C4-2B (cell line): ENCODE data around the gene STK38.
A peak's percentile ranks its signal among the peaks of the same experiment; 100 is the strongest.

Experiments used
- H3K27ac ChIP-seq: fragments of 450-650 bp; 2 replicates; pipeline ENCODE4 v1.5.1; 2017
- CTCF ChIP-seq: fragments of 450-650 bp; conservative IDR thresholded peaks from 2 replicates; pipeline ENCODE4 v1.5.1; 2017; ENCODE audit warnings: mild to moderate bottlenecking
- ZFX ChIP-seq: fragments of 450-650 bp; IDR thresholded peaks from 2 replicates; pipeline ENCODE4 v1.6.1; 2017

Gene STK38

DNA sequence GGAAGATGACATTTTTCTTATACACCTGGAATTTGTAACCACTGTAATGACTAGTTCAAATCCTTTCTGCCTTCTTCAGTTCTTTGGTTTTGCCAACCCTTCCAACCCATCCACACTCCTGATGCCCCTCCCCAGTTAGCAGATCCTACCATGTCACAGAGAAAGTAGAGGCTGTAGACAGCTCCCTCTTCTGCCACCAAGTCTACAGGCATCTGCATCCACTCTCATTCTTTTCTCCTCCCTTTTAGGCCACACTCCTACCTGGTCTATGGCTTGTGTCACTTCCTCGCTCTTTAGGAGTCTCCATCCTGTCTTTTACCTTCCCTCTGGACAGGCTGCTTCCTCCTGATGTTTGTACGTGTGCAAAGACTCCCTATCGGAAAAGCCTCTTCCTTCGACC, 13.5 kb upstream of the STK38 start:
- no peak for TF ChIP-seq ZFX
- no peak for TF ChIP-seq CTCF
- no peak overlapping the region for H3K27ac ChIP-seq

DNA sequence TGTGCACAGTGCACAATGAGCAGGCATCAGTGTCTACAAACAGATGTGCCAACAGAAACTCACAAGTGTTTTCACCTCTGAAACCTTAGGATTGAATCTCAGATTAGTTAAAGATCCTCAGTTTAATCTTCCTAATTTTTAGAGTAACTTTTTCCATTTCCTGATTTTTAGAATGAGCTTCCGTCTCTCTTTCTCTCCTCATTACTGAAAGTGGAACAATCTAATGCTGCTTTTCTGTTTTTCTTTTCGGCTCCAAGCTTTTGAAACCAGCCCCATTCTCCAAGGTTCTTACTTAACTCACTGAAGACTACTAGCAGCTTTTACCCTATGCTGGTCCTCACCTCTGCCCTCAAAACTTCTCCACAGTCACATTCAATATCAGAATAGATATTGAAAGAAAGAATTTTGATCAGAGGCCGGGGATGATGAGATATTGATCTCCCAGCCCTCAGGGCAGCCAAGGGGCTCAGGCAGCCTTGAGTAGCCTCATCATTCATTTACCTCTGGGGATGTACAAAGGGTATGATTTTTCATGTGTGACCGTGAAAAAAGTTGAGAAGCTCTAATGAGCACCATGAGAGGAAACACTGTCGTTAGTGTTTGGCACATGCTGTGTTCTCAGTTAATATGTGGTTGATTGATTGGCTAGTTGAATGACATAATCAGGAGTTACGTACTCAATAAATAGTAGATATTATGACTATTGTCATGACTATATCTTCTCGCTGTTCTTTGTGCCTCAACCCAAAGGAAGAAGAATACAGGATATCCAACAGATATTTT, 11.9 kb upstream of the STK38 start:
- no peak overlapping the region for H3K27ac ChIP-seq
- no peak for TF ChIP-seq ZFX

DNA sequence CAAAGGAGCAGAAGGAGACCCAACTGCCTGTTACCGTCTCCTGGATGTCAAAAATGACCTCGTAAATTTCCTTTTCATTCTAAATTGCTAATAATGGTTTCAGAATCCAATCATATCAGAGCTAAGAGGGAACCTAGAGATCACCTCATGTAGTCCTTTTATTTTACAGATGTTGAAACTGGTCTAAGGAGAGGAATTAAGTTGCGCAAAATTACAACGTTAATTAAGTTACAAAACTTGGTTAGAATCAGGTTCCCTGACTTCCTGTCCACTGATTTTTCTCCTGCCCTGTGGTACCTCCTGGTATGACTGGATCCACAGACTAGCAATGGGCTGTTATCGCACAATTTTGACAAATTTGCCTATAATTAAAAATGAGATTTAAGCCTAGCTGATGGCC, 9.0 kb upstream of the STK38 start:
- no peak overlapping the region for H3K27ac ChIP-seq
- TF ChIP-seq ZFX (no peak), CTCF (no peak)

- TF ChIP-seq CTCF (no peak), ZFX (no peak)
- H3K27ac ChIP-seq, result no peak overlapping the region
These were observed 8.5 kb upstream of the STK38 start for GRCh38 chr6:36555750-36556252.

DNA sequence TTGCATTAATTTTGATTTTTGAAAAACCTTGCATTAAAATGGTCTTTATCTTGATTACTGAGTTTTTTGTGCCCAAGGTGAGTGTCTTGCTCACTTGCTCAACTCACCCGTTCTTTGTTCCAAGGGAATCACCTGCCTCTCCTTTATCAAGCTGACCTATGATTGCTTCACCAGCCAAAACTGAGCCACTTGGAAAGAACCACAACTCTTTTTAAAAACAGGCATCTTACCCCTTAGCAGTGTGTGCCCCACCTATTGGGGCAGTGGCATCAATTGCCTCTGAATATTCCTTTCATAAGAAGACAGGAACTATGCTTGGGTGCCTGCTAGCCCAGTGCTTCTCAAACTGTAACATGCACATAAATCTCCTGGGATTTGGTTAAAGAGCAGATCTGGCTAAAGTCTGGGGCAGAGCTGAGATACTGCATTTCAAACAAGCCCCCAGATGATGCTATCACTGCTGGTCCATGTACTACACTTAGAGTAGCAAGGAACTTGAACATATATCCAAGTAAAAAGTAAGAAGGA, 3.3 kb upstream of the STK38 start:
- H3K27ac ChIP-seq, result no peak overlapping the region
- TF ChIP-seq CTCF (no peak), ZFX (no peak)

DNA sequence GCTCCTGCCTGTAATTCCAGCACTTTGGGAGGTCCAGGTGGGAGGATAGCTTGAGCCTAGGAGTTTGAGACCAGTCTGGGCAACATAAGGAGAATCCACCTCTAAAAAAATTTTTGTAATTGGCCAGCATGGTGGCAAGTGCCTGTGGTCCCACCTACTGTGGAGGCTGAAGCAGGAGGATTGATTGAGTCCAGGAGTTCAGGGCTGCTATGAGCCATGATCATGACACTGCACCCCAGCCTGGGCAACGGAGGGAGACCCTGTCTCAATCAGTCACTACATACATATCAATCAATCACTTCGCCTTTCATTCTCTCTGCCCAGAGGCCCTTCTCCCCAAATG, 1.1 kb upstream of the STK38 start:
- TF ChIP-seq CTCF (no peak), ZFX (no peak)

DNA sequence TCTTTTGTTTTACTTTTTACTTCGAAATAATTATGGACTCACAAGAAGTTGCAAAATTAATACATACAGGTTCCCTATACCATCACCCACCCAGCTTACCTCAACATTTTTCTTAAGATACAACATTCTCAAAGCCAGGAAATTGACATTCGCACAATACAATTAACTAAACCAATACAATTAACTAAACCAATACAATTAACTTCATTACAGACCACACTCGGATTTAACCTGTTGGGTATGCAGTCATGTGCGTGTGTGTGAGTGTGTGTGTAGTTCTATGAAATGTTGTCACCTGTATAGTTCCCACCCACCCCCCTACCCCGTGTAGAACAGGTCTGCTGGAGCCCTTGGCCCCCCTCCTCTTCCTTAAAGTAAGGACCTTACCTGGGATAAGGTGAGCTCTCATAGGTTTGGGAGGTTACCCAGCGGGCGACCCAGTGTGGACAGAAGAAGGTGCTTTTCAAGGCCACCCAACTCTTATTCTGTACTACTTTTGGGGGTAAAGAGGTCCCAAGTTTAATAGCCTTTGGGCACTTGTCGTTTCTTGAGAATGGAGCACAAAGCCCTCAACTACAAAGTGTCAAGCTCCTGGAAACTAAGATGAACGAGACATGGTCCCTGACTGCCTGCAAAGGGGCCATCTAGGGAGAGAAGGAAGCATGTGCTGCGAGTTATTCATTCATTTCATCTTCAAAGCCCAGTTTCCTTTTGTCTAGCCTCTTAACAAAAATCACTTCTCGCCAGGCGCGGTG, 544 bp upstream of the STK38 start:
- peak overlapping the region; percentile 76; the same call in 1 of the 2 replicates for H3K27ac ChIP-seq
- TF ChIP-seq CTCF (no peak), ZFX (no peak)

More for the DNA sequence above, 1.1 kb upstream of the STK38 start:
- H3K27ac ChIP-seq, result no peak overlapping the region
